HepG2 (cell line): ENCODE results near the gene PEA15. TPM values are rescaled to one million over a fixed set of nuclear protein-coding genes. Genes with fewer than 3 reads are reported as not detected.
A peak's percentile ranks its signal among the peaks of the same experiment; 100 is the strongest.

ENCODE experiments used
- ATAC-seq: fragments of 200-7000 bp; cut with Tn5 transposase; 3 replicates; pipeline ENCODE4 v1.9.1; 2020; ENCODE audit warnings: mild to moderate bottlenecking, moderate library complexity
- BruUV-seq: library from RNA; stranded (reverse); fragments of 400-500 nt; replicated peaks from 2 replicates; lab custom pipeline; 2021; lab: Mats Ljungman, UMichigan
- CTCF ChIA-PET: fragments of 300-600 bp; formaldehyde crosslinking; extraction: SDS; loops from one replicate; lab custom pipeline; 2021; ENCODE audit warnings: low total read pairs, inconsistent platforms, low intra/inter-chr PET ratio; lab: Yijun Ruan, JAX
- POLR2A ChIA-PET: fragments of 350-600 bp; sonication (Branson Sonifier 250); formaldehyde crosslinking; loops from one replicate; lab custom pipeline; 2020; ENCODE audit warnings: antibody characterized with exemption, inconsistent platforms; lab: Yijun Ruan, JAX
- DNase-seq: peaks from one replicate; pipeline ENCODE4 v3.0.0-alpha.2; 2015; ENCODE audit warnings: low spot score
- FAIRE-seq: peaks from 3 replicates; lab custom pipeline; 2011; peaks lifted over from hg19 to GRCh38; lab: Jason Lieb, UNC
- H2AFZ ChIP-seq: one replicate; pipeline ENCODE4 v1.6.1; 2011; ENCODE audit warnings: low read length, inconsistent platforms
- H3K27ac ChIP-seq: fragments of 300-600 bp; 3 replicates; pipeline ENCODE4 v1.8.0; 2011; ENCODE audit warnings: mixed run types, mild to moderate bottlenecking, mixed read lengths, low read length, inconsistent platforms; ENCODE audit not compliant: insufficient read depth; ENCODE audit errors: extremely low read length
- H3K27me3 ChIP-seq, 2 experiments: fragments of 200-600 bp in 1 of 2; 2 replicates in 1 of 2; 3 replicates in 1 of 2; pipeline versions ENCODE4 v1.6.0 to v1.8.0; 2011; ENCODE audit warnings: low read length in 2 of 2, mild to moderate bottlenecking in 2 of 2, moderate library complexity in 2 of 2, inconsistent platforms in 1 of 2; ENCODE audit not compliant: insufficient read depth in 2 of 2, control insufficient read depth in 1 of 2
- H3K36me3 ChIP-seq, 2 experiments: fragments of 200-600 bp in 1 of 2; replicated peaks in 1 of 2; 2 replicates in 1 of 2; 3 replicates in 1 of 2; pipeline versions ENCODE4 v1.5.1 to v1.8.0; 2011; ENCODE audit warnings: low read length in 2 of 2, inconsistent platforms in 1 of 2; ENCODE audit not compliant: insufficient read depth in 2 of 2, control insufficient read depth in 1 of 2
- H3K4me1 ChIP-seq: 2 replicates; pipeline ENCODE4 v1.5.1; 2012; ENCODE audit warnings: low read length, inconsistent platforms; ENCODE audit not compliant: insufficient read depth
- H3K4me2 ChIP-seq: 2 replicates; pipeline ENCODE4 v1.6.0; 2011; ENCODE audit warnings: low read depth, low read length, inconsistent platforms
- H3K4me3 ChIP-seq, 3 experiments: fragments of 200-600 bp in 1 of 3; sonication (generic), shearing (Covaris generic) in 1 of 3; replicated peaks in 1 of 3; 2 replicates each; pipeline ENCODE4 v1.5.1; 2011 to 2016; ENCODE audit warnings: low read length in 3 of 3, inconsistent platforms in 2 of 3, low read depth in 2 of 3, mild to moderate bottlenecking in 2 of 3, control low read depth in 1 of 3, mixed read lengths in 1 of 3; ENCODE audit not compliant: insufficient read depth in 1 of 3
- H3K79me2 ChIP-seq: one replicate; pipeline ENCODE4 v1.6.1; 2011; ENCODE audit warnings: low read length, inconsistent platforms; ENCODE audit not compliant: insufficient read depth
- H3K9ac ChIP-seq: 2 replicates; pipeline ENCODE4 v1.6.0; 2011; ENCODE audit warnings: mild to moderate bottlenecking, low read depth, low read length, inconsistent platforms; ENCODE audit not compliant: insufficient read depth
- H3K9me3 ChIP-seq: 2 replicates; pipeline ENCODE4 v1.5.1; 2012; ENCODE audit warnings: mild to moderate bottlenecking, low read length
- H4K20me1 ChIP-seq: 2 replicates; pipeline ENCODE4 v1.6.0; 2011; ENCODE audit warnings: inconsistent platforms, mild to moderate bottlenecking, low read length, moderate library complexity; ENCODE audit not compliant: insufficient read depth
- EED ChIP-seq: sonication (generic); formaldehyde crosslinking; IDR thresholded peaks from 2 replicates; pipeline ENCODE4 v1.5.0; 2020; ENCODE audit warnings: mild to moderate bottlenecking, missing genetic modification reagents
- ZBTB21 ChIP-seq: sonication (generic); formaldehyde crosslinking; IDR thresholded peaks from 2 replicates; pipeline ENCODE4 v1.4.0; 2020; ENCODE audit warnings: missing genetic modification reagents
- ZNF253 ChIP-seq: sonication (generic); formaldehyde crosslinking; IDR thresholded peaks from 2 replicates; pipeline ENCODE4 v1.8.0; 2022; ENCODE audit warnings: mild to moderate bottlenecking, missing genetic modification reagents, borderline replicate concordance
- ZNF451 ChIP-seq: sonication (generic); formaldehyde crosslinking; IDR thresholded peaks from 2 replicates; pipeline ENCODE4 v1.5.0; 2020; ENCODE audit warnings: mild to moderate bottlenecking, missing genetic modification reagents
- WGBS: methylation state at CpG from one replicate; pipeline ENCODE4 v1.1.6; 2017; ENCODE audit warnings: low lambda C conversion rate; 5-methylcytosine and 5-hydroxymethylcytosine counted together
- in situ Hi-C: cut with HindIII; loops from 2 replicates; pipeline ENCODE4 v1.10.0; 2017; ENCODE audit warnings: low pct_unique_long_range_greater_than_20kb; ENCODE audit not compliant: extremely low pct_ligation_motif_present
- intact Hi-C: fragments of 100-400 bp; cut with micrococcal nuclease; formaldehyde crosslinking; loops from one replicate; pipeline ENCODE4 v1.10.0; 2022; ENCODE audit not compliant: unreplicated experiment
- polyA plus RNA-seq, 8 experiments: library from polyadenylated mRNA; depleted of rRNA in 3 of 8; stranded (reverse) in 7 of 8; unstranded in 1 of 8; fragments of >200 nt; fragmentation: Illumina TruSeq in 4 of 8; extraction: Trizol in 4 of 8; gene quantifications; 2 replicates each; pipeline versions ENCODE4 v1.2.1 to v1.2.3, GENCODE V29; 2011 to 2016; ENCODE audit warnings: low read depth in 4 of 8, missing spikeins in 1 of 8, mixed read lengths in 1 of 8; ENCODE audit not compliant: insufficient read depth in 1 of 8
- total RNA-seq, 5 experiments: library from RNA; depleted of rRNA; stranded (reverse); fragments of >200 nt; fragmentation: Illumina TruSeq; extraction: Trizol; gene quantifications; 2 replicates each; pipeline ENCODE4 v1.2.3, GENCODE V29; 2016; ENCODE audit warnings: low read depth in 1 of 5
- TF ChIP-seq, protein P1 (sequence below), 2 experiments: fragments of 450-650 bp in 1 of 2; sonication (generic) in 1 of 2; formaldehyde crosslinking in 1 of 2; IDR thresholded peaks; 2 replicates each; pipeline versions ENCODE4 v1.6.1 to v1.8.0; 2016 to 2022; ENCODE audit warnings: antibody characterized with exemption in 1 of 2, mild to moderate bottlenecking in 1 of 2, missing genetic modification reagents in 1 of 2
- TF ChIP-seq, protein P2 (sequence below), 2 experiments: fragments of 450-650 bp in 1 of 2; sonication (generic) in 1 of 2; formaldehyde crosslinking; IDR thresholded peaks; 2 replicates each; pipeline versions ENCODE4 v1.5.0 to v1.8.0; 2020 to 2022; ENCODE audit warnings: mild to moderate bottlenecking in 1 of 2, missing genetic modification reagents in 1 of 2

Gene PEA15
- total and polyA plus RNA-seq, 2 of the 13 experiments (the other 11 are each of a cell fraction or from before 2014, with no cell fraction given), result 12.1 to 35.2 TPM

DNA sequence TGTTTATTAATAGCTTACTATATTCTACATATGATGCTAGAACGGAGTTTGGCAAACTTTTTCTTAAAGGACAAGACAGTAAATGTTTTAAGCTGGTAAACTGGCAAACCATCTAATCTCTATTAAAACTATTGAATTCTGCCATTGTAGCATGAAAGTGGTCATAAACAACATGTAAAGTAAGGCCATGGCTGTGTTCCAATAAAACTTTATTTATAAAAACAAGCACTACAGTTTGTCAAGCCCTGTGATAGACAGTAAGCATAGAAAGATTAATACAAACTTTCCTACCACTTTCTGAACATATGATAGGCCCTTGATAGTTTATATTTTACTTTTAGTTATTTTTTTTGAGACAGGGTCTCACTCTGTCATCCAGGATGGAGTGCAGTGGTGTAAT, 22.4 kb downstream of the PEA15 start:
- POLR2A ChIA-PET, result interaction anchor here (1.4 to 1.6 kb wide), 2 partner anchors 35 to 129 kb away, joined by 3 read pairs; partner anchors contain the start of gene DCAF8
- peaks cover 38 to 95% of the 10 kb centered on the region in 2 experiments for H3K36me3 ChIP-seq
- CTCF ChIA-PET, result no interaction called here
- H3K4me1 ChIP-seq, result no peaks in the 10 kb centered on the region
- in situ Hi-C loops, result no loop called here
- no peak overlapping the region for H3K4me2 ChIP-seq
- WGBS, result 86% methylated on average over 1 of the region's 1 CpG
- H3K9me3 ChIP-seq, result no peaks in the 10 kb centered on the region
- intact Hi-C loops, result no loop called here
- BruUV-seq, result no TSS peak
- no peaks in the 10 kb centered on the region for H4K20me1 ChIP-seq
- ATAC-seq (no peak), FAIRE-seq (no peak), DNase-seq (no peak)
- H2AFZ ChIP-seq, result no peak overlapping the region
- no peaks in the 10 kb centered on the region for H3K27me3 ChIP-seq
- TF ChIP-seq ZNF253 (CRISPR knock-in tag) (no peak), ZBTB21 (CRISPR knock-in tag) (no peak), EED (CRISPR knock-in tag) (no peak), ZNF451 (CRISPR knock-in tag) (no peak)
- TF ChIP-seq, protein P1, sequence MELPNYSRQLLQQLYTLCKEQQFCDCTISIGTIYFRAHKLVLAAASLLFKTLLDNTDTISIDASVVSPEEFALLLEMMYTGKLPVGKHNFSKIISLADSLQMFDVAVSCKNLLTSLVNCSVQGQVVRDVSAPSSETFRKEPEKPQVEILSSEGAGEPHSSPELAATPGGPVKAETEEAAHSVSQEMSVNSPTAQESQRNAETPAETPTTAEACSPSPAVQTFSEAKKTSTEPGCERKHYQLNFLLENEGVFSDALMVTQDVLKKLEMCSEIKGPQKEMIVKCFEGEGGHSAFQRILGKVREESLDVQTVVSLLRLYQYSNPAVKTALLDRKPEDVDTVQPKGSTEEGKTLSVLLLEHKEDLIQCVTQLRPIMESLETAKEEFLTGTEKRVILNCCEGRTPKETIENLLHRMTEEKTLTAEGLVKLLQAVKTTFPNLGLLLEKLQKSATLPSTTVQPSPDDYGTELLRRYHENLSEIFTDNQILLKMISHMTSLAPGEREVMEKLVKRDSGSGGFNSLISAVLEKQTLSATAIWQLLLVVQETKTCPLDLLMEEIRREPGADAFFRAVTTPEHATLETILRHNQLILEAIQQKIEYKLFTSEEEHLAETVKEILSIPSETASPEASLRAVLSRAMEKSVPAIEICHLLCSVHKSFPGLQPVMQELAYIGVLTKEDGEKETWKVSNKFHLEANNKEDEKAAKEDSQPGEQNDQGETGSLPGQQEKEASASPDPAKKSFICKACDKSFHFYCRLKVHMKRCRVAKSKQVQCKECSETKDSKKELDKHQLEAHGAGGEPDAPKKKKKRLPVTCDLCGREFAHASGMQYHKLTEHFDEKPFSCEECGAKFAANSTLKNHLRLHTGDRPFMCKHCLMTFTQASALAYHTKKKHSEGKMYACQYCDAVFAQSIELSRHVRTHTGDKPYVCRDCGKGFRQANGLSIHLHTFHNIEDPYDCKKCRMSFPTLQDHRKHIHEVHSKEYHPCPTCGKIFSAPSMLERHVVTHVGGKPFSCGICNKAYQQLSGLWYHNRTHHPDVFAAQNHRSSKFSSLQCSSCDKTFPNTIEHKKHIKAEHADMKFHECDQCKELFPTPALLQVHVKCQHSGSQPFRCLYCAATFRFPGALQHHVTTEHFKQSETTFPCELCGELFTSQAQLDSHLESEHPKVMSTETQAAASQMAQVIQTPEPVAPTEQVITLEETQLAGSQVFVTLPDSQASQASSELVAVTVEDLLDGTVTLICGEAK (IDR thresholded peaks at IDR 0.05), result peak; percentile 65
- TF ChIP-seq, protein P1 (CRISPR knock-in tag; IDR thresholded peaks at IDR 0.05), result peak; percentile 91; the same call in 1 of the 2 replicates
- TF ChIP-seq, protein P2, sequence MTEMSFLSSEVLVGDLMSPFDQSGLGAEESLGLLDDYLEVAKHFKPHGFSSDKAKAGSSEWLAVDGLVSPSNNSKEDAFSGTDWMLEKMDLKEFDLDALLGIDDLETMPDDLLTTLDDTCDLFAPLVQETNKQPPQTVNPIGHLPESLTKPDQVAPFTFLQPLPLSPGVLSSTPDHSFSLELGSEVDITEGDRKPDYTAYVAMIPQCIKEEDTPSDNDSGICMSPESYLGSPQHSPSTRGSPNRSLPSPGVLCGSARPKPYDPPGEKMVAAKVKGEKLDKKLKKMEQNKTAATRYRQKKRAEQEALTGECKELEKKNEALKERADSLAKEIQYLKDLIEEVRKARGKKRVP (CRISPR knock-in tag; IDR thresholded peaks at IDR 0.05), result no peak
- H3K27ac ChIP-seq, result no peak overlapping the region
- H3K9ac ChIP-seq, result no peak overlapping the region
- H3K4me3 ChIP-seq, result no peak overlapping the region
- no peaks in the 10 kb centered on the region for H3K79me2 ChIP-seq
